ENCODE measurements around the gene INHA.

The INHA gene

DNA sequence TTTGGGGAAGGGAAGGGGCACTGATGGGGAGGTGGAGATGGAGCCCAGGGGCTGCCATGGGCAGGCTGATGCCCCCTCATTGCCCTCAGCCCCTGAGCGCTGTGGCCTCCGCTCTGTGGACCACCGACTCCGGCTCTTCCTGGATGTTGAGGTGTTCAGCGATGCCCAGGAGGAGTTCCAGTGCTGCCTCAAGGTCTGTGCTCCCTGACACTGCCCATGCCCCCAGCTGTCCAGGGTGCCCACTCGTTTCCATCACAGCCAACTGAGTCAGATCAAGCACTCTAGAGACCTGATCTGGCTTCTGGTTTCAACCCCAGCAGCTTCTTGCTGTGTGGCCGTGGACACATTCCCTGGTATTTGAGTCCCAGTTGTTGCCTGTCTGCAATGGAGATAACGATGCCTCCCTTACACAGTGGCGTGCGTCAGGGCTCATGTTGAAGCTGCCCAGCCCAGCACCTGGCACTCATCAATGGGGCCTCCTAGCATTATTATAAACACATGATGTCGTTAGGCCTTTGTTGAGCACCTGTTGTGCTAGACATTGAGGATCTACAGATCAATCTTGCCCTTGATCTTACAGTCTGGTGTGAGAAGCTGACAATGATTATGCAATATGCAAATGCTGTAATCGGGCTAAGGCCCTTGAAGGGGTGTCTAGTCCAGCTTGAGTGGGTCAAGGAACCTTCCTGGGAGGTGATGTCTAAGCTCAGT lies 39.9 kb downstream of the INHA start:
- no peak for DNase-seq (ENCODE audit: low spot score)

- no peak for DNase-seq (ENCODE audit: low spot score)
Measured at GRCh38 chr2:219612577-219613286, 40.6 kb downstream of the INHA start.

GRCh38 chr2:219613461-219614070 lies 41.5 kb downstream of the INHA start:
- DNase-seq (ENCODE audit: low spot score), result no peak

GRCh38 chr2:219614076-219614860 lies 42.2 kb downstream of the INHA start:
- no peak for DNase-seq (ENCODE audit: low spot score)

DNA sequence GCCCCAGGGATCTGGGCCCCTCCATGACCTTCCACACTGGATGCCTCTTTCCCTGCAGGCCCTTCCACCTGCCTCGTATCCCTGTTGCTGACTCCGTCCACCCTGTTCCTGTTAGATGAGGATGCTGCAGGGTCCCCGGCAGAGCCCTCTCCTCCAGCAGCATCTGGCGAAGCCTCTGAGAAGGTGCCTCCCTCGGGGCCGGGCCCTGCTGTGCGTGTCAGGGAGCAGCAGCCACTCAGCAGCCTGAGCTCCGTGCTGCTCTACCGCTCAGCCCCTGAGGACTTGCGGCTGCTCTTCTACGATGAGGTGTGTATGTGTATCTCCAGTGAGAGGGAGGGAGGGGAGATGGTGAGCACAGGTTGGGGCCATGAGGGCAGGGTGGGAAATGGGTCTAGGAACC lies 42.9 kb downstream of the INHA start:
- no peak for DNase-seq (ENCODE audit: low spot score)

- no peak for DNase-seq (ENCODE audit: low spot score)
Measured at GRCh38 chr2:219615894-219616293, 43.8 kb downstream of the INHA start.

GRCh38 chr2:219616550-219616949 lies 44.4 kb downstream of the INHA start:
- no peak for DNase-seq (ENCODE audit: low spot score)

GRCh38 chr2:219618733-219619122 lies 46.6 kb downstream of the INHA start:
- DNase-seq (ENCODE audit: low spot score), result no peak

DNA sequence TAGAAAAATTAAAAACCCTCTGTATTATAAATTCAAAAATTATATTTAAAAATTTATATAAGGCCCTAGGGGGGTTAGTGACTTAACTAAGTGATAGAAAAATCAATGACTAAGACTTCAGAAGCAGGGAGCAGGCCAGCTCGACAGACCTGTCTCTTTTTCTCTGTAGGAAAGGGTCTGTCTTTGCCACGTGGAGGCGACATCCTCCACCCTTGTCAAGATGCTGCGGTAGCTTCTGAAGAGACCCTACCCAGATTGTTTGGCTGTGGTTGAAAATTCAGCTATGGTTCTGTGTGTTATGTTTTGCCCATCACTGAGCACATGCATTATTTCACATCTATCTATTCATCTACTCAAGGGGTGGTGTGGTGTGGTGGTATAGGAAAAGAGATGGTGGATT lies 47.1 kb downstream of the INHA start:
- no peak for DNase-seq (ENCODE audit: low spot score)

- no peak for DNase-seq (ENCODE audit: low spot score)
Measured at GRCh38 chr2:219620546-219620945, 48.4 kb downstream of the INHA start.

DNA sequence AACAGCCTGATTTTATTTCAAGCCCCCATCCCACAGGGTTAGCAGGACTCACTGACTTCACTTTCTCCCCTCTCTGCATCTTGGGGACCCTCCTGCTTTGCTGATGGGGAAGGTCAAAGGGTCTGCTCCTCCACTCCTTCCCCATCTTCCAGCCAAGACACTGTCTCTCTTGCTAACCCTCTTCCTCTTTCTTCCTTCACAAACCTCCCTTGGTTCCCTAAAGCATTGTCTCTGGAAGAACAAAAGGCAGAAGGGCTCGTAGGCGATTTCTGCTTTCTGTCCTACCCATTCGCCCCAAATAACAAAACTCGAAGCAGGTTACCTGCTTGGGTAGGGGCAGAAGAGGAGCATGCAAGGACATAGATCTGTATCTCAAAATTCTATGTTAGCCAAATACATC lies 49.8 kb downstream of the INHA start:
- DNase-seq (ENCODE audit: low spot score), result no peak

DNA sequence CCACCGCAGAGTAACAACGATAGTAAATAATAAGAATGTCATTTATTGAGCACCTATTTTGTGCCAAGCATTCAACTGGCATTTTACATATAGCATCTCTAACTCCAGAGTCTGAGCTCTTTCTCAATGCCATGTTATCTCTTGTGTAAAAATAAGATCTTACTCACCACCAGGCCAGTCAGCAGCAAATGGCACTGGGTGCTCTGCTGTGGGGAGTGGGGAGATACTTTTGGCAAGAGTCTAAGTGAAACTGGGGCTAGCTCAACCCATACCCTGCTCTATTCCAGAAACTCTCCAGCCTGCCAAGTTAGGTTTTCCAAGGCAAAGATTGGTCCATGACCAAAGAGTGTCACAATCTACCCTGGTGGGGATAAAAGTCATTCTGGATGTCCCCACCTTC lies 50.4 kb downstream of the INHA start:
- no peak for DNase-seq (ENCODE audit: low spot score)

DNA sequence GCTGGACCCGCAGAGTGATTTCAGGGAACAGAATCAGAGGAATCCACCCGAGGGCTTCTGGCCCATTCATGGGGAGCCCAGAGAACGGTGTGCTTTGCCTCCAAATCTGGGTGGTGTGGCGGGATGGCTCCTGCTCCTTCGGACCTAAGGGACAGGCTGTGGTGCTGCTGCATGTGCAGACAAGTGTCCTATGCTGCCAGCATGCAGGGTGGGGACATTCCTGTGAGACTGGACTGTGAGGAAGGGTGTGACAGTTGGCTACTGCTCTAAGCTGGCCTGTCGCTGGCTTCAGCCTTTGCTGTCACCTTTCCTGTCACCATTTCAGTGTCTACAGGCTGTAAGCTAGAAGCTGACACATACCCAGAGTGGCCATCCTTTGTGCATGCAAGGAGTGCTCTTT lies 52.5 kb downstream of the INHA start:
- no peak for DNase-seq (ENCODE audit: low spot score)

GRCh38 chr2:219625179-219625578 lies 53.1 kb downstream of the INHA start:
- no peak for DNase-seq (ENCODE audit: low spot score)

Measured in RKO (cell line).